Inflammatory macrophage treated with lipopolysaccharide for 1 hour (primary cell): ENCODE measurements around the gene CAPS.

Experiments used
- DNase-seq, 2 donors: peaks; one replicate each; pipeline ENCODE4 v3.0.0-alpha.2; 2020 to 2022

Gene CAPS

DNA sequence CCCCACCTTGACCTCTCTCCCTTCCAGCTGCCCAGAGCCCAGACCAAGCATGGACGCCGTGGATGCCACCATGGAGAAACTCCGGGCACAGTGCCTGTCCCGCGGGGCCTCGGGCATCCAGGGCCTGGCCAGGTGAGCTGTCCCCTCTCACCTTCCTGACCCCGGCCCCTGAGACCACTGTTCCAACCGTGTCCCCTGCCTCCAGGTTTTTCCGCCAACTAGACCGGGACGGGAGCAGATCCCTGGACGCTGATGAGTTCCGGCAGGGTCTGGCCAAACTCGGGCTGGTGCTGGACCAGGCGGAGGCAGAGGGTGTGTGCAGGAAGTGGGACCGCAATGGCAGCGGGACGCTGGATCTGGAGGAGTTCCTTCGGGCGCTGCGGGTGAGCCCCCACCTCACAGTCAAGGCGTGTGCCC, 312 bp downstream of the CAPS start:
- DNase-seq = no peak

DNA sequence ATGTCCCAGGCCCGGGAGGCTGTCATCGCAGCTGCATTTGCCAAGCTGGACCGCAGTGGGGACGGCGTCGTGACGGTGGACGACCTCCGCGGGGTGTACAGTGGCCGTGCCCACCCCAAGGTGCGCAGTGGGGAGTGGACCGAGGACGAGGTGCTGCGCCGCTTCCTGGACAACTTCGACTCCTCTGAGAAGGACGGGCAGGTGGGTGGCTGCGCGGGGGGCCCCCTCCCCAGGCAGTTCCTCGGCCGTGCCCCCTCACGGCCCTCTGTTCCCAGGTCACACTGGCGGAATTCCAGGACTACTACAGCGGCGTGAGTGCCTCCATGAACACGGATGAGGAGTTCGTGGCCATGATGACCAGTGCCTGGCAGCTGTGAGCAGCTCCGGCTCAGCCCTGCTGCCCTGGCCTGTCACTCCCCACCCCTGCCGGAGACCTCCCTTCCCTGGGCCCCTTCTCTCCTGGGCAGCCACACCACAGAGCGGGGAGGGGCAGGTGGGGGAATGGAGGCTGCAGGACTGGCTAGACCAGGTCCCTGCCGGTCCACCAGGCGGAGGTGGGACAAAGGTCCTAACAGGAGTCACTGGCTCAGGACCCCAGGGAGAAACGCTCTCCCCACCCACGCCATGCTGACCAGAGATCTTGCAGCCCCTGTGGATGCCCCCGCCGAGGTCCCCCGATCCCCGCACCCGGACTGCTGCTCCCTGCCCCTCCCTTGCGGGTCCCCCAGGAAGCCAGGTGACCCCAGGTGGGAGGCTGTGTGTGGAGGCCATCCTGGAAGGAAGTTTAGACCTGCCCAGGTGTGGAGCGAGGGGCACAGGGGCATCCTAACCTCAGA, 1.1 kb downstream of the CAPS start:
- DNase-seq = no peak

DNA sequence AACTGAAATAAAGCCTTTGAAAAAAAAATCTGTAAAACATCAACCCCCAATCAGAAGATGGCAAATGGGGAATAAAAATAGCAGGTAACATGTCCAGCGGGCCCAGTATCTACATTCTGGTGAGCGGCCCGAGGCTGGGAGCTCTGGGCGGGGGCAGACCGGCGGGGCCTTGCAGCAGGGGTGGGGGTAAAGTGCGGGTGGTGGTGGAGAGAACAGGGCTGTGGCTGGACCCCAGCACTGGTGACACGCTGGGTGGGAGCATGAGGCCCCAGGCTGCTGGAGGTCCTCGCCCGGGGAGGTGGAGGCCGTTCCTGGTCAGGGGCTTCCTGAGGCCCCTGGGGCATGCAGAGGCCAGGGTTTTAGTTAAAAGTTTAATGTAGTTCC, 1.7 kb downstream of the CAPS start:
- DNase-seq = no peak

DNA sequence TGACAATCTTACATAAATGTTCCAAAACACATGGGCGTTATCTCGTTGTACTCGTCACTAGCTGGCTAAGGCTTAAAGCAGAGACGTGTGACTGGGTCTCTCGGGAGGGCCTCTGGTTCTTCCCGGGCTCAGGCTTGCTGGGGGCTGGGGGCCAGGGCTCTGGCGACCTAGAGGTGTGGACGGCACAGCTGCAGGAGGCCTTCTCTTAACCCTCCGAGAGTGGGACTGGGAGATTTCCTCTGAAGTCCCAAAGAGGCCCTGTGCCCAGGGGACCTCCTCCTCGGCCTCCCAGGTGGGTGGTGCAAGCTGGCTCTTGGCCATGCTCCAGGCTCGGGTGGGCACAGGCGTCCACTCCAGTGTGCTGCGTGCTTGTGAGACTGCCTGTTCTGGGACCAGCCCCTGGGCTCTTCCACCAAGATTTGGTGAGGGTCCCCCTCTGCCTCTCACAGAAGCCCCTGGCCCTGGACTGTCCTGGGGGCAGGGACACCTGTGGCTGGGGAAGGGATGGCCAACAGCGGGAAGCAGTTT, 2.2 kb downstream of the CAPS start:
- DNase-seq = no peak

DNA sequence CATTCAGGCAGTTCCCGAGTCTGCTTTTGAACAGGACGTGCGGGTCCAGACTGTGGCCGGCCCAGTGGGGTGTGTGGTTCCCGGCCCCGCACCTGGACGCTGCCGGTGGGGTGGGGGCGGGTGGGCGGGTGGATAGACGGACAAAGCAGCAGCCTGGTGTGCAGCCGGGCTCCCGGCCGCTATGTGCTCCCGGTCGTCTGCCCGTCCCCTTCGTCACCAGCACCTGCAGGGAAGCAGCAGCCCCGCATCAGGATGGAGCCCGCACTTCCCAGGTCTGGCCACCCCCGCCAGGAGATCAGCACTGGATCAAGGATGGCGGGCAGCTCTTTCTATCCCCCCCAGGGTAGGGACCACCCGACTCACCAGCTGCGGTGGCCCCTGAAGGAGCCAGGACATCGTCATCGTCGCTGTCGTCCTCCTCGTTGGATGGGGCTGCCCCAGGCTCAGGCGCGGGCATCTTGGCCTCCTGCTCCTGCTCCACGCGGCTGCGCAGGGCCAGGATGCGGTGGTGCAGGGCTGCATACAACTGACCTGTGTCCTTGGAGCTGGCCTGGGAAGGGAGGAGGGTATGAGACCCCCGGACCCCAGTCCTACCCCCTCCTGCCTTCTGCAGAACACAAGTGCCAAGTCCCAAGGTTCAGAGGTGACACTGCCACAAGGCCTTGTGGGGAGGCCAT, 3.5 kb downstream of the CAPS start:
- DNase-seq = no peak

DNA sequence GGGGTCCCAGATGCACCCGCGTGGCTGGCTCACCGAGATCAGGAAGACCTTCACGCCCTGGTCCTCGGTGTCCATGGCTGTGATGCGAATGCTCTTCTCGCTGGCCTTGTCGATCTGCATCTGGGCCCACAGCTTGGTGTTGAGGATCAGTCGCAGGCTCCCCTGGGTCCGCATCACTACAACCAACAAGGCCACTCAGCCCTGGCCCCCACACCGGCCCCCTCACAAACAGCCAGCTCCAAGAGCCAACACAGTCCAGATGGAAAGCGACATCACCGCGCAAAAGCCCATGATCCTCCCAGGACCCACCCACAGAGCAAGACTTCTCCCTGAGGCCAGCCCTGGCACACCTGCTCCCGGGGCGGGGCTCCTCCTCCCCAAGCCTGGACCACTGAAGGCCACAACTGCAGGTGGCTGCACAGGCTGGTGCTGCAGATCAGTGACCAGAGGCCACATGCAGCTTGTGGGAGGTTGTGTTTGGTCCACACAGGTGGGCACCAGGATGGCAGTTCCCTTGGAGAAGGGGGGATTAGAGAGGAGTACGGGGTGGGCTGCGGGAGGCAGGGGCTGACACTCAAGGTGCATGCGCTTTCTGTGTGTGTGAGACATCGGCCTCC, 4.5 kb downstream of the CAPS start:
- no peak for DNase-seq

DNA sequence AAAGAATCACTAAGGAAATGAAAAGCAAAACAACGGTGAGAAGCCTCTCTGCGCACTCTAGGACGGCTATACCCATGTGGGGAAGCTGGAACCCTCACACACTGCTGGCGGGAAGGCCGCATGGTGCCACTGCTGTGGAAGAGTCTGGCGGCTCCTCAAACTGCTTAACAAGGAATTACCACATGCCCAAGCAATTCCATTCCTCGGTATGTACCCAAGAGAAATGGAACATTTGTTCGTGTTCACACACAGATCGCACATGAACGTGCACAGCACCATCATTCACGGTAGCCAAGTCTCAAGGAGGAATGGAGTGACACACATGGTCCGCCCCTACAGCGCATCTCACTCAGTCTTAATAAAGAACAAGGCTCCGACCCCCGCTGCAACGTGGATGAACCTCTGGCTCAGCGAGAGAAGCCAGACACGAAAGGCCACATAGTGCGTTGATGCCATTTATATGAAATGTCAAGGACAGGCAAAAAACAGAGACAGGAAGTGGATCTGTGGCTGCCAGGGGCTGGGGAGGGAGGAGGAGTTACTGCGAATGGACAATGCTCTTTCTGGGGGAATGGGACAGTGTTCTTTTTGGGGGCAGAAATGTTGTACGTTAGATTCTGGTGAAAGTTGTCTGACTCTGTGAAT, 7.6 kb downstream of the CAPS start:
- no peak for DNase-seq

DNA sequence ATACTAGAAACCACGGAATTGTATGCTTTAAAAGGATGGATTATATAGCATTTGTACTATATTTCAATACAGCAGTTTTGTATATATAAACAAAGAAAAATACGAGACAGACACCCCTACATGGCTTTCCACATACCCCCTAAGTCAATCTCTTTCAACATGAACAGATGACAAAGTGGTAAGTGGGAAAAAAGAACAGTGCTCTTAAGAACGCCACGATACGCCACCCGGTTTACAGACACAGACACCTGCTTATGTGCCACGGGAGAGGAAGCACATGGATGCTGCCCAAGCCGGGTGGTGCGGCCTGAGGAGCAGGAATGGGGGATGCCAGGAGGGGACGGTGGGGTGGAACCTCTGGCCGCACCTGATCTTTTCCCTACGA, 8.1 kb downstream of the CAPS start:
- DNase-seq = no peak

DNA sequence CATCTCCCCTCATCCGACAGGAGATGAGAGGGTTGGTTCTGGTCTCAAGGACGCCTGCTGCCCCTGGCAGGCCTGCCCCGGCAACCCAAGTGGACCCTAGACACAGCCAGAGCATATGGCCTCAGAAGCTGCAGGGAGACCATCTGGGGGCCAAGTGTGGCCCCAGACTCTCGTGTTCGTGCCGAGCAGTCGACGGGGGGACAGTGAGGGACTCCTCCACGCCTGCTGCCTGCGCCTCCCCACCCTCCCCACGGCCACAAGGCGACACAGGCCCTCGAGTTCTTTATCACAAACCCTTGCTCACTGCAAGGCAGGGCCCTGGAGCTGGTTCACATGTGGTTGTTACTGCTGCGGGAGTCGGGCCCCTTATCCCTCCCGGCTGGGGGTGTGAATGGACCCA, 9.3 kb downstream of the CAPS start:
- DNase-seq = no peak

DNA sequence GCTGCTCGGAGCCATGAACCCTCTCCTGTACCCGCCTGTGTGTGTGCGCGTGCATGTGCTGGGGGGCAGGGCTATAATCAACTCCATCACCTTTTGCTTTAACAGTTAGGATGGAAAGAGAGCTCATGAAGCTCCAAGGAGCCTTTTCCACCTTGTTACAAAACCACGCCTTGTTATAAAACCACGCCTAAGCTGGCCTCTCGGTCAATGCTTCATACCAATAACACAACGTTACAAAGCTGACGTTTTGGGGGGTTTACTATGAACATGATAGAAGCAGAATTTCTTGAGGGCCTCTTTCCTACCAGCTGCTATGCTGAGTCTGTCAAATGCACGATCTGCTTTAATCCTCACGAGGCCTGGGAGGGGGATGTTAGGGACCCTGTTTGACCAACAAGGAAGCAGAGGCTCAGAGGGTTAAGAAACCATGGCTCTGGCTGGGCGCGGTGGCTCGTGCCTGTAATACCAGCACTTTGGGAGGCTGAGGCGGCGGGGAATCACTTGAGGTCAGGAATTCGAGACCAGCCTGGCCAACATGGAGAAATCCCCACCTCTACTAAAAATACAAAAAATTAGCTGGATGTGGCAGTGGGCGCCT, 11.9 kb downstream of the CAPS start:
- no peak for DNase-seq

DNA sequence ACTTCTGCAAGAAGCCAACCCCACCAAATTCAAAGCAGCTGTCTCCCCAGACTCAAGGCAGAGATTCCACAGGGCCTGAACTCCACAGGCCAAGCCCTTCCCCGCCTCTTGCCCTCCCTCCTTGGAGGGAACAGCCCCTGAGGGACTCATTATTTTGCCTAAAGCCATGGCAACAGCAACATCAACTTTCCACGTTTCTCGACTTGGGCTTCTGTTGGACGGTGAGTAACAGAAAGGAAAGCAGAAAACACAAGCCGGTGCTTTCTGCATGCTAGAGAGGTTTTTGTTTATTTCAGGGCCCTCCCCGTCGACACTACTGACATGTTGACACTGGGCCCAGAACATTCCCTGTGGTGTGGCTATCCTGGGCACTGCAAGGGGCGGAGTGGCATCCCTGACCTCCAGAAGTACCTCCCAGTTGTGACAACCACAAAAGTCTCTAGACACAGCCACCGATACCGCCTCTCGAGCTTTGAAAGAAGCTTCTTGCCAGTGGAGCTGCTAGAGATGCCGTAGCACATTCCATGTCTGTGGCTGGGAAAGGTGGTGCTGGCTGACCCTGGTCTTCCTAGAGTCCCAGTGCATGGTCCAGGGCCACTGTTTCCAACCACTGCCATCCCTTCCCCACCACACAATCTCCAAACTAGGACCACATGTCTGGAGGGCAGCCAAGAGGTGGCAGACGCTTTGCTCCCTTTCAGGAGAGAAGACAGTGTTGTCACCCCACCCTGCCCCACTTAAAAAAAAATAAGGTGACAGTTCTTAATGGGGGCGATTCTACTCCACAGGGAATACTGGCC, 12.8 kb downstream of the CAPS start:
- DNase-seq = no peak

DNA sequence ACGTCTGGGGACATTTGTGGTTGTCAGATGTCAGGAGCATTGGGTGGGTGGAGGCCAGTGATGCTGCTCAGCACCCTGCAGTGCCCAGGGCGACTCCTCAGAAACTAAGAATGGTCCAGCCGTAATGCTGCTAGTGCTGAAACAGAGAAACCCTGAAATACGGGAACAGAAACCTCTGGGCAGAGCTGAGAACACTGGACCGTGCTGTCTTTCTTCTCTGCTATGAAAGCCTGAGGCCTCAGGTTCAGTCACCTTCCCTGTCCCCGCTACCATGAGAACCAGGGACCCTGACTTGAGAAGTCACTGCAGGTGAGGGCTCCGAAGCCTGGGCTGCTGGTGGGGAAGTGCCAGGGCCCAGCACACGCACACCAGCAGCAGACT, 13.4 kb downstream of the CAPS start:
- no peak for DNase-seq

DNA sequence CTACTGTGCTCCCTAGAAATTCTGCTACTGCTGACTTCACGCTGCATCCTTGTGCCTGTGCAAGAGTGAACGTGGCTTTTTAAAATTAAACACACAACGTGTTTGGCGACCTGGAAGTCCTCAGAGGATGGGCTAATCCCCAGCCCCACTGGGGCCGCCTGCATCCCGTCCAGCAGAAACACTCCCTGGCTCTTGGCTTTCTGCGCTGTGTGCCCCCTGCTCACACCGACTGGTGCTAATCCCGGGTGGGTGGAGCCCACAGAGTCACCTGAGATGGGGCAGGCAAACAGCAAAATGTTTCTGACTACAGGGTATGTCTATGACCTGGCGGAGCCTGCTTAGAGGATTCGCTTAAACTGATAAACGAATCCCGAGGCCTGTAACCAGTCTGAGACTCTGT, 15.1 kb downstream of the CAPS start:
- no peak for DNase-seq

DNA sequence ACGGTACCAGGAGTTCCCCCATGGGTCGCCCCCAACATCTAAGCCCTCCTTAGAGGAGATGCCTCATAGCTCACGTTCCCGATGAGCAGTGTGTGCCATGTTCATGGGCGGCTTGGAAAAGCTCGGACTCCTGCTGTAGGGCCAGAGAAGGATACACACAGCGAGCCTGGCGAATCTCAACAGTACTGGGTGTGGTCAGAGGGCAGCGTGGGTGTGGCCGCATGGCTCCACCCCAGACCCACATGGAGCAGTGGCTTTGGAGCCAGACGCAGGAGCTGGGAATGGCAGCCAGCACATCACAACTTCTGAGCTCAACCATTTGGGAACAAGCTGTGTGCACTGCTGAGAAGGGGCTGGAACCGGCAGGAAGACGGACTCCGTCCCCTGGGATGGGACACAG, 15.6 kb downstream of the CAPS start:
- DNase-seq = no peak

DNA sequence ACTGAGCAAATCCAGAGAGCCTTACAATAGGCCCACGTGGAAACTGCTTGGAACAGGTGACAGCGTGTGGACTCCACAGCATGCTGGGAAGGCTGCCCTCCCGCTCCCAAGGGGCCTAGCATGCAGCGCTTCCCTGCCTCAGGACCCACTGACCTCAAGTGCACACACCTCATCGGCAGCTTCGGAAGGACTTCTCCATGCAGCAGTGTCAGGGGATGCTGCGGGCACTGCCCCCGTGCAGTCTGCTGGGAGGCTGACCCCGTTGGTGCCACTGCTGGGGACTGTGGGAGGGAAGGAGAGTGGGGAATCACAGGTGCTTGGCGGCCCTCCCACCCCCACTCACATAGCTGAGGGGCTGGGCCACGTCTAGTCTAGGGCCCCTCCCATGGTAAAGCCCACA, 17.2 kb downstream of the CAPS start:
- DNase-seq = no peak

DNA sequence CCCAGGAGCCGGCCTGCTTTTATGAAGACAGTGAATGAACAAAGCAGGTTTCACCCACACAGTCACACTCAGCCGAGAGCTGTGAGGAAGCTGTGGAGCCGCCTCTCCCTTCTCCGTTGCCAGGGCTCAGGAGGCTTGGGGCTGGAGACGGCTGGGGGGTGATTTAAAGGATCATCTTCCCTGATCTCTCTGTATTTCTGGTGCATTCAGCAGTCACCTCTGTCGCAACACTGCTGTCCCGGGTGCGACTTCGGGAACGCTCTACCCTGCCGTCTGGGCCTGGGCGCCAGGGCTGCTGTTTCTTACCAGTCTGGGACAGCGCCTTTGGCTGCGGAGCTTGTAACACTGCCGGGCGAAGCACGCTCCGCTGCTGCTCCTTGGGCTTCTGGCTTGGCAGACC, 18.1 kb downstream of the CAPS start:
- DNase-seq = no peak

DNA sequence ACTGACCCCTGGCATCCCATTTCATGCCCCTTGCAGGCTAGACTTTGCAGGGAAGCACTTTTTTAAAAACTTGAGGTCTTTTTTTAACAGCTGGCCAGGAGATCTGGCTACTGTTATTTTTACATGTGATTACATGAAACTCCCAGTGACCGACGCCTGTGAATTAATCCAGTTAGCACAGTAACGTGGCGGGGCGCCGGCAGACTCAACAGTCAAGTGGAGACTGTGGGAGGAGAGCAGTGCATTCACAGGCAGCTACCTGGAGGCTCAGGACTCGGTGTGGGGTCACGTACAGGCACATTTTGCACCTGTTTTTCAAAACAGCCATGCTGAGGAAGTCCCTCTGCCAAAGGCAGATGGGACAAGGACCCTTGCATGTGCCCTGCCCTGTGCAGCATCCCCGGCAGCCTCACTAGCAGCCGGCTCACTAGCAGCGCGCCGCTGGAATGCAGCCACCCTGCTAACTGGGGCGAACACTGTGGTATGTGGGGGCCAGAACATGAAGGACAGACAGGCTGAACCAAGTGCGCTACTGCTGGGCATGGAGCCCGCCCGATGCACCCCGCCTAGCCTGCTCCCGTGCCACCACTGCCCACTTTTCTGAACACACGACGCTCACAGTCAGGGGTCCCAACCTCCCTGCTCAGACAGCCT, 18.7 kb downstream of the CAPS start:
- DNase-seq = no peak

DNA sequence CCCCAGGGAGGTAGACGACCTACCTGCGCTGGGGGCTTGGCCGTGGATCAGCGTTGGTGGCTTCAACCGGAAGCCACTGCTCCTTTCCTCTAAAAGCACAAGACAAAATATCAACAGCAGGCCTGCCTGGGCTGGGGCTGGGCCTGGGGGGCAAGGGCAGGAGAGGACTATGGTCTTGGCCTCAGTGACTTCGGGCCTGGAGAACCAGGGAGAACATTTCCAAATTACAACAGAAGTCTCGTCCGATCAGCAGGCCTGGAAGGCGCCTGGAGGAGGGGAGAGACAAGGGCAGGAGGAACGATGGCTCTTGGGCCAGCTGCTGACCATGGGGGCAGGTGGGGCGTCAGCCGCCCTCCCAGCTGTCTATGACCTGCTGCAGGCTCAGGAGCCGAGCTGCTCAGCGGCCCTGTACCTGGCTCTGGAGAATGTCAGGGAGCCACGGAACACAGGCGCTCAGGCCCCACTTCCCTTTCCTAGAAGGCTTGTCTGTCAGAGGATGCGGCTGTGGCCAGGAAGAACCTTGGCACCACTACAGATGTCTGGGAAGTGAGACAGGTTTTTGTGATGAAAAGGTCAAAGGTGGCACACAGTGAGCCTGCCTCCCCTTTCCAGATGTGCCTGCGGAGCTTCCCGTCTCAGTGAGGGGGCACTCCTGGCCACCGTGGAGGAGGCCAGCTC, 19.5 kb downstream of the CAPS start:
- no peak for DNase-seq

DNA sequence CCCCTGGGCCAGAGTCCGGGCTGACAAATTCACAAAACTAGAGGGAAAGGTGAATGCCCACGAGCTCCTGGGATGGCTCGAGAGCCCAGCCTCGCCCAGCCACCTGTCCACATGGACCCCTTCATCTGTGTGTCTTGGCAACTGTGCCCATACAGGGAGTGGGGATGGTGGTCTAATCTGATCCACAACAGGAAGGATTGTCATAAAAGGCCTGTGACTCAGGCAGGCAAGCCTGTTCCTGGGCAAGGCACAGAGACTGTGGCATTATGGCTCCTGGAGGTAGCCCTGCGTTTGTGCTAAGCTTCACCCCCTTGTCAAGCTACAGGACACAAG, 20.0 kb downstream of the CAPS start:
- DNase-seq = no peak

DNA sequence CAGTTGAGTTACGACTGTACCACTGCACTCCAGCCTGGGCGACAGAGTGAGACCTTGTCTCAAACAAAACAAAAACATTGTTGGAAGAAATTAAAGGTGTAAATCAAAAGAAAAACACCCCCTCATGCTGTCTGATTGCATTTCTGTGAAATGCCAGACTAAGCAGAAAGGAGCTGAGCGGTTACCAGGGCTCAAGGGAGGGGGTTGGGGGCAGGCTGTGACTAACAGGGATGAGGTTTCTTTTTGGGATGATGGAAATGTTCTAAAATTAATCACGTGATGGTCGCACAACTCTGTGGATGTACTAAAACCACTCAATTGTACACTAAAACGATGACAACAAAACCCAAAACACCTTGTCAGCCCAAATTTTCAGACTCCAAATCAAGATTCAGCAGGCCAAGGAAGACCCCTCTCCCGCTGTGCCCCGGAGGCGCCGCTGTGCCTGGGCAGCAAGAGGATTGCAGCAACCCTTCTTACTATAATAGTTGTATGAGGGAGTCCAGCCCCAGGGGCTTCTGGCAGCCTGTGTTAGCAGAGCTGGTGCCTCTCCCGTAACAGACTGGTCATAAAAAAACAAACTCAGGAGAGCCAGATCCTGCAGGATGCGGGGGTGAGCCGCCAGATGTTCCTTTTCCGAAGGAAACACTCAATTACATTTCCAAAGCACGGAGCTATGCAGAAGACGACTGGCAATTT, 20.9 kb downstream of the CAPS start:
- no peak for DNase-seq
